H1 (cell line): ENCODE measurements around the gene POLG. TPM values are rescaled to one million over a fixed set of nuclear protein-coding genes. Genes with fewer than 3 reads are reported as not detected.

ENCODE experiments used
- CEBPB ChIP-seq: IDR thresholded peaks from 2 replicates; pipeline ENCODE4 v1.6.1; 2012; ENCODE audit warnings: low read depth, low read length
- GTF2F1 ChIP-seq: IDR thresholded peaks from 2 replicates; pipeline ENCODE4 v1.6.1; 2012; ENCODE audit warnings: low read depth, low read length, improper control_type of control experiment, borderline replicate concordance
- polyA plus RNA-seq, 7 experiments: library from polyadenylated mRNA; depleted of rRNA in 3 of 7; stranded (reverse) in 5 of 7; unstranded in 2 of 7; fragments of >200 nt in 5 of 7; fragments of 200-250 nt in 2 of 7; gene quantifications; 1 replicate in 5 of 7; 2 replicates in 1 of 7; 4 replicates in 1 of 7; pipeline versions ENCODE4 v1.2.1 to v1.2.3, GENCODE V29; 2011 to 2013; ENCODE audit warnings: missing spikeins in 2 of 7, mixed read lengths in 2 of 7
- total RNA-seq: library from RNA; stranded (reverse); fragmentation: NEBNext Ultra II Directional; extraction: Animal tissue kit (Norgen Biotek cat#: 25700); gene quantifications from 2 replicates; pipeline ENCODE4 v1.2.1, GENCODE V29; 2021

The POLG gene
- total and polyA plus RNA-seq, 2 of the 8 experiments (the other 6 are each of a cell fraction or from before 2014, with no cell fraction given): 14.8 to 52.3 TPM

DNA sequence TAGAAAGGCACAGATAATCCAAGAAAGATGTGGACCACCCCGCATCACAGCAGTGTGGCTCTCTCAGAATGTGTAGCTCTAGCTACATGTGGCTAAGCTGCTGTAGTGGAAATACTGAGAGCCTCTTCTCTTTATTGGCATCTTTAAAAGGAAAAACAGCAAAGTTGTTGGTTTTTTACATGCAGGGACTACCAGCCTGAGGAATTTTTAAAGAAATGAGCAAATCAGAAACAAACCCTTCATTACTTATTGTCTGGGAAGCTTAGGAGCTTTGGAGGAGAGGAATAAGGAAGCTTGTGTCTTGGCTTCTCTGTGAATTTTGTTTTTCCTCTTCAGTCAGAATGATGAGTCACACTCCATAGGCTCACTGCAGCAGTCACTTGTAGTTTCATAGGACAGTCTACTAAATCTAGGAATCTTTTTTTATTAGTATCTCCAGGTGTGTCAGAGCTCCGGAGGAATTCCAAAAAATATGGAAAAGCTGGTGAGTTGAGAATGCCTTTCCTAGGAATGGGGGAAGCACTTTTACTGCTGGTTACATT is 27.5 kb downstream of the POLG start (continued):
- no peak for TF ChIP-seq CEBPB
- no peak for TF ChIP-seq GTF2F1
